GM12873 (cell line): ENCODE measurements around the gene RAD21L1.

ENCODE experiments used
- CTCF ChIP-seq: IDR thresholded peaks from 2 replicates; pipeline ENCODE4 v1.5.1; 2012; ENCODE audit warnings: low read depth, mild to moderate bottlenecking, moderate library complexity, low read length, control low read depth; ENCODE audit not compliant: insufficient read depth; ENCODE audit errors: missing control alignments

RAD21L1 gene

GRCh38 chr20:1242530-1242929 lies 16.7 kb downstream of the RAD21L1 start:
- no peak for TF ChIP-seq CTCF

- TF ChIP-seq CTCF: no peak
These were observed 19.7 kb downstream of the RAD21L1 start for GRCh38 chr20:1245578-1245977.

DNA sequence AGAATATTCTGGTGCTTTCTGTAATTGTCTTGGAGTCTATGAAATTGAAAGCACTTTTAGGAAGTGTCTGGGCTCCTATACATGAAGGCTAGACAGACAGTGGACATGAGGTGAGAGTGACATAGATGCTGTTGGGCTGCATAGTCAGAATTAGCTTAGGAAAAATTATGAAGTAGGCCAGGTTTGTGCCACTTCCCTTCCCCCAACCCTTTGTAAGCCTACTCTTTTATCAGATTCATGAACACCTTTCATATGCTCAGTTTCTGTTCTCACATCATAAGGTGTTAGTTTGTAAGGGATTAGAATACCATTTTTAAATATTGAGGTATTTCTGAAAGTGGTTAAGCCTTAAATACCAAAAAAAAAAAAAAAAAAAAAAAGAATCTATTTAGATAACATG lies 21.8 kb downstream of the RAD21L1 start:
- TF ChIP-seq CTCF: no peak

- TF ChIP-seq CTCF: no peak
These were observed 26.6 kb downstream of the RAD21L1 start for GRCh38 chr20:1252416-1252815.

DNA sequence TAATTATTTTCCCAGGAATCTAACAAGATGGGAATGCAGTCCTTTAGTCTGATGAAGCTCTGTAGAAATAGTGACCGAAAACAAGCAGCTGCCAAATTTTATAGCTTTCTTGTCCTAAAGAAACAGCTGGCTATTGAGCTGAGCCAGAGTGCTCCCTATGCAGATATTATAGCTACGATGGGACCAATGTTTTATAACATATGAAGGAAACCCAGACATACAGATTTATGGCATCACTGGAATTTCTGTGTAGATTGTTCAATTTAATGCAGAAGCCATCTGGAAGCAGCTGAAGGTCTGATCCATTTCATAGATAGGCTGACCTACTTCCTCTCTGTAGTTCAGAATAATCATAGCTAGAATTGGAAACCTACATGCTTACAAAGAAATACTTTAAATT lies 28.4 kb downstream of the RAD21L1 start:
- no peak for TF ChIP-seq CTCF

DNA sequence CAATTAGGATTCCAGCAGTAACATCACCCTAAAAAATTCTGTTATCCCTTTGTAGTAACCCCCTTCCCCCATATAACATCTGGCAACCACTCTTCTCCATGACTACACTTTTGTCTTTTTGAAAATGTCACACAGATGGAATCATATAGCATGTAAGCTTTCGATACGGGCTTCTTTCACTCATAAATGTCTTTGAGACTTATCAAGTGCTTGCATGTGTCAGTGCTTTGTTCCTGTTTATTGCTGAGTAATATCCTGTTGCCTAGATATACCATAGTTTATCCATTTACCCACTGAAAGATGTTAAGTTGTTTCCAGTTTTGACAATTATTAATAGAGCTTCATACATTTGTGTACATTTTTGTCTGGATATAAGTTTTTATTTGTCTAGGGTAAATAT lies 29.8 kb downstream of the RAD21L1 start:
- no peak for TF ChIP-seq CTCF

GRCh38 chr20:1263853-1264252 lies 38.0 kb downstream of the RAD21L1 start:
- no peak for TF ChIP-seq CTCF
